ENCODE measurements around the gene SDK2.

SDK2 gene

DNA sequence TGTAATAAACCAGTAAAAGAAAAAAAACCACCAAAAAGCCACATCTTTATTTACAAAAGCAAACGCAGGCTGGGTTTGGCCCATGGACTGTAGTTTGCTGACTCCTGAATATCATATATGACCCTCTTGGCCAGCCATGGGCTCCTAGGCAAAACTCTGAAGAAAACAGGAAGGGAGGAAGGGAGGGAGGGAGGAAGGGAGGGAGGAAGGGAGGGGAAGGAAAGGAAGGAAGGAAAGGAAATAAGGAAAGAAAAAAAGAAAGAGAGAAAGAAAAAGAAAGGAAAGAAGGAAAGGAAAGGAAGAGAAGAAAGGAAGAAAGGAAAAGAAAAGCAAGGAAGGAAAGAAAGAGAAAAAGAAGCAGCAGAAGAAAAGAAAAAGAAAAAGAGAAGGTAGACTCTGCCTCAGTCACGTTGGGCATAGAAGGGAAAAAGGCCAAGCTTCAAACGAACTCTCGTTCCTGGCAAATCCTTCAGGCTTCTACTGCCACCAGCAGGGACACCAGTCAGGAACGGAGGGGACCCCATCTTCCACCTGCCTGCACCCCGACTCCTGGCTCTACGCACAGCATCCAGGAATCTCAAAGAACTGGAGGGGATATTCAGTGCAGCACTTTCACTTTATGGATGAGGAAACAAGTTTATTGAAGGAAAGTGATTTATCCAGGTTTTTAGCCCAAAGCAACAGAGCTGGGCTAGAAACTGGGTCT, 354.5 kb downstream of the SDK2 start:
- no peak for TF ChIP-seq ZNF274 (IDR thresholded peaks at IDR 0.05; ENCODE audit: low read depth, low read length)
- H3K4me3 ChIP-seq (ENCODE audit: low read length) = no peak overlapping the region

DNA sequence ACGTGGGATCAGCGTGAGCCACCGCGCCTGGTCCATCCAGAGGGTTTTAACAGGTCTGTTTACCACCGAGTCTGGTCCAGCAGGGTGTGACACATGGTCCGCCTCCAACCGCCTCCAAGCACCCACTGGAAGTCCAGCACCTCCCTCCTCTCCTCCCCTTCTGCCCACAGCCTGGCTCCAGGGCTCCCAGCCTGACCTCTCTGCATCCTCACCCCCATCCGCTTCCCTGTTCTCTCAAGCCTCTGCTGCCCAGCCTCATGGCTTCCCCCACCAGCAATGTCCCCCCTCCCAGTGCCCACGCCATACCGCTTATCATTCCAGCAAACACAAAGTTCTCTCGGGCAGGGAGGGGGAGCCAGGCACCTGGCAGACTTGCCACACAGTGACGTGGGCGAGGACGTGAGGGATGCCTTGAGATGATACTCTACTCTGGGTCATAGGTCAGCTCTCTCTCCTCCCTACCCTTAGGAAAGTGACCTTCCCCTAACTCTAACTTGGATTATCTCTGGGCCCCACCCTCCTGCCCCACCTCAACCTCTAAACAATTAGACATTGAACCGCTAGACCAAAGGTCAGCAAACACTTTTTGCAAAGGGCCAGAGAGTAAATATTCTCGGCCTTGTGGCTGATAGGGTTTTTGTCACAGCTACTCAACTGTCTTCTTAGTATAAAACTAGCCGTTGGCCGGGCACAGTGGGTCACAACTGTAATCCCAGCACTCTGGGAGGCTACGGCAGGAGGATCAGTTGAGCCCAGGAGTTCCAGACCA, 355.5 kb downstream of the SDK2 start:
- no peak for TF ChIP-seq ZNF274 (IDR thresholded peaks at IDR 0.05; ENCODE audit: low read depth, low read length)
- H3K4me3 ChIP-seq (ENCODE audit: low read length) = no peak overlapping the region

DNA sequence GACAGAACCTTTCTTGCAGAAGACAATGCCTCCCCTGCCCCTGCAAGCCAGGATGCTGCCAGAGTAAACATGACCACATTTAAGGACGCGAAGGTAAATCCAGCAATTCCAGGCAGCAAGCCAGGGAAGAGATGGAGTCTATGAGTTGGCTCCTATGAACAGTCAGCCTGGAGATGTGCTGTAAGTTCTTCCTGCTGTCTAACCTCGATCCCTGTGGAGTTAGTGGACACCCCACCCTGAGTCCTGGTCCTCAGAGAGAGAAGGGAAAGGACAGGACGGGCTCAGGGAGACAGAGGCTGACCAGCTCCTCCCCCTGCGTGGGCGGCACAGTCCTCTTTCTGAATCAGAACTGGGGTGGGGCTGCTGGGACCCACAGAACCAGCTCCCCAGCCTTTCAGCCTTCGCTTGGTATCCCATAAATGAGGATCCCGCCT, 357.4 kb downstream of the SDK2 start:
- no peak overlapping the region for H3K4me3 ChIP-seq (ENCODE audit: low read length)
- no peak for TF ChIP-seq ZNF274 (IDR thresholded peaks at IDR 0.05; ENCODE audit: low read depth, low read length)

DNA sequence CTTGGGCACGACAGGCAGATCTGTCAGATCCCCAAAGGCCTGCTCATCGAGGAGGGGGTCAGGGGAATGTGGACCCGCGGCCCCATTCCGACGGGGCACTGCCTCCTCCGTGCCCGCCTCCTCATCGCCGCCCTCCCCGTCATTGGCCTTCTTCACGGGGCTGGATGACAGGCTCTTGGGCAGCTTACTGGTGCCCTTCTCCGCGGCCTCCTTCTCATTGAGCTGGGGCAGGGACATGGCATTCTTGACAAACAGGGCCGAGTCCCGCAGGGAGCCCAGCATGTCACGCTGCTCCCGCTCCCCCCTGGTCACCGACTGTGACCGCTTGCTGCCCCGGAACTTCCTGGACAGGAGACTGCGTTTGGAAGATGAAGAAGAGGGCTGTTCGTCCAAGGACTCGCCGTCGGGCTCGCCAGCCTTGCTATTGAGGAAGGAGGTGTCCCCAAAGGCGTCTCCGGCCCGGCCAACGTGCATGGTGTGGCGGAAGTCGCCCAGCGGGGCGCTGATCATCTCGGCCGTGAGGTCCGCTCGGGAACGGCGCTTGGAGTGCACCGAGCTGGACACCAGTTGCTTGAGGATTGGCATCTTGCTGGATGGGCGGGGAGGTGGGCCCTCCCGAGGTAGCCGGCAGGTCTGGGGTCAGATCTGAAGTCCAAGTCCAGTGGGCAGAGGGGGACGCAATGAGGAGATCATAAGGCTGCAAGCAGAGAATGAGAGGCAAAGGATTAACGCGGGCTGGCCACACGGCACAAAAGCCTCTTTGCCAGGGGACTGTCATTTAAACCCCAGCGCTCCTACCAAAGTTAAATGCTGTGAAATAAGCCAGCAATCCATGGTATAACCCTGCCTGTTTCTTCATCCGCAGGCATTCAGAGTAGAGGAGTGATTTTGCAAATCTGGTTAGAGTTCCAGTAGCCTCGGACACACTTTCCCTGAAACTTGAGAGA, 358.1 kb downstream of the SDK2 start:
- TF ChIP-seq ZNF274 (IDR thresholded peaks at IDR 0.05; ENCODE audit: low read depth, low read length) = no peak

DNA sequence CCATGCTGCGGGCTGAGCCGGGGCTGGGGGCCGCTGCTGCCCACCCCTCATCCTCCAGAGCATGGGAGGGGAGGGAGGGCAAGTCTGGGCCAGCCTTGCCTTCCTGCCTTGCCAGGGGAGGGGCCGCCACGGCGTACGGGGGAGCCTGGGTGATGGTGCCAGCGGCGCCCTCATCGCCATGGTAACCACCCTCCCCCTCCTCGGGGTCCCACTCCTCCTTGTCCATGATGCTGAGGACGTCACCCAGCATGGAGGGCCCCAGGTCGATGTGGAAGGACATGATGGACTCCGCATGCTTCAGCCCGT, 358.7 kb downstream of the SDK2 start:
- no peak for TF ChIP-seq ZNF274 (IDR thresholded peaks at IDR 0.05; ENCODE audit: low read depth, low read length)
- H3K4me3 ChIP-seq (ENCODE audit: low read length) = no peak overlapping the region

More for the DNA sequence above, 358.1 kb downstream of the SDK2 start:
- no peak overlapping the region for H3K4me3 ChIP-seq (ENCODE audit: low read length)

DNA sequence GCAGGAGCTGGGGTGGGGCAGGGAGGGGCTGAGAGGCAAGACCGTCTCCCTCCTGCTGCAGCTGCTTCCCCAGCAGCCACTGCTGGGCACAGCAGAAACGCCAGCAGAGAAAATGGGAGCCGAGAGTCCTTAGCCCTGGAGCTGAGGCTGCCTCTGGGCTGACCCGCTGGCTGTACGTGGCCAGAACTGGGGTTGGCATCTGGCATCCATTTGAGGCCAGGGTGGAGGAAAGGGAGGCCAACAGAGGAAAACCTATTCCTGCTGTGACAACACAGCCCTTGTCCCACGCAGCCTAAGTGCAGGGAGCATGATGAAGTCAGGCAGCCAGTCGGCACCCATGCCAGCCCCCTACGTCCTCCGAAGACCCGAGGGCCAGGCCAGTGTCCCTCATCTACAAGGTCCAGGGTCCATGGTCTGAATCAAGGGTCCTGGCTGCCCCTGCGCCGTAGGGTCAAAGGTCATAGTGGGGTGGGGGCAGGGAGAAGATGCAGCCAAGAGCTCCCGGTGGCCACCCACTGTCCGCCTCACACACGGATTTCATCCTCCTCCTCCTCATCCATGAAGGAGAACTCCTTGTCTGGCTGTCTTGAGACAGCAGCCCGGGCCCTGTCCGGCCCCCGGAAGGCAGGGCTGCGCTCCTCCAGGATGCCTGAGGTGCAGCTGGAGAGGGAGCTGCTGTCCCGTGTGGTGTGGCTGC, 359.2 kb downstream of the SDK2 start:
- H3K4me3 ChIP-seq (ENCODE audit: low read length) = no peak overlapping the region
- TF ChIP-seq ZNF274 (IDR thresholded peaks at IDR 0.05; ENCODE audit: low read depth, low read length) = no peak

Measured in GM08714 (cell line).